HepG2 (cell line): ENCODE data around the gene SRRM3. TPM values are rescaled to one million over a fixed set of nuclear protein-coding genes. Genes with fewer than 3 reads are reported as not detected.

Experiments used
- AGO2 ChIP-seq: fragments of 200-400 bp; formaldehyde crosslinking; optimal IDR thresholded peaks from 2 replicates; pipeline ENCODE3; 2017; ENCODE audit warnings: mild to moderate bottlenecking, low read depth, low read length, moderate library complexity
- ARHGAP35 ChIP-seq: sonication (generic); formaldehyde crosslinking; IDR thresholded peaks from 2 replicates; pipeline ENCODE4 v1.9.0; 2022; ENCODE audit warnings: mild to moderate bottlenecking, inconsistent platforms, moderate library complexity, missing genetic modification reagents, borderline replicate concordance
- CCAR2 ChIP-seq: fragments of 200-400 bp; formaldehyde crosslinking; optimal IDR thresholded peaks from 2 replicates; pipeline ENCODE3; 2018; ENCODE audit warnings: low read depth, mild to moderate bottlenecking, low read length, moderate library complexity
- DNMT3B ChIP-seq: conservative IDR thresholded peaks from 2 replicates; pipeline ENCODE4 v1.6.1; 2016; ENCODE audit warnings: missing biosample characterization, control low read depth
- EEA1 ChIP-seq: sonication (generic); formaldehyde crosslinking; IDR thresholded peaks from 2 replicates; pipeline ENCODE4 v1.5.1; 2020; ENCODE audit warnings: mild to moderate bottlenecking, missing genetic modification reagents, borderline replicate concordance
- GATAD2A ChIP-seq: IDR thresholded peaks from 2 replicates; pipeline ENCODE4 v1.6.1; 2016
- HMGXB4 ChIP-seq, 2 experiments: sonication (generic) in 1 of 2; formaldehyde crosslinking in 1 of 2; IDR thresholded peaks; 2 replicates each; pipeline versions ENCODE4 v1.4.0 to v1.6.1; 2018 to 2020; ENCODE audit warnings: missing genetic modification reagents in 2 of 2, borderline replicate concordance in 1 of 2, low read depth in 1 of 2, mild to moderate bottlenecking in 1 of 2, missing biosample characterization in 1 of 2
- HNRNPK ChIP-seq: fragments of 200-400 bp; formaldehyde crosslinking; IDR thresholded peaks from 2 replicates; pipeline ENCODE4 v1.6.1; 2018; ENCODE audit warnings: low read length, low read depth, moderate library complexity, mild to moderate bottlenecking; ENCODE audit not compliant: poor library complexity, severe bottlenecking
- JARID2 ChIP-seq: sonication (generic); formaldehyde crosslinking; IDR thresholded peaks from 2 replicates; pipeline ENCODE4 v1.8.1; 2023; ENCODE audit warnings: missing genetic modification reagents, inconsistent platforms; ENCODE audit not compliant: insufficient replicate concordance
- MAZ ChIP-seq, 2 experiments: sonication (generic) in 1 of 2; formaldehyde crosslinking in 1 of 2; IDR thresholded peaks; 2 replicates each; pipeline versions ENCODE4 v1.5.0 to v1.6.1; 2012 to 2020; ENCODE audit warnings: low read depth in 2 of 2, mild to moderate bottlenecking in 2 of 2, borderline replicate concordance in 1 of 2, improper control_type of control experiment in 1 of 2, low read length in 1 of 2, missing genetic modification reagents in 1 of 2, moderate library complexity in 1 of 2
- SYNCRIP ChIP-seq: fragments of 200-400 bp; formaldehyde crosslinking; IDR thresholded peaks from 2 replicates; pipeline ENCODE4 v1.6.1; 2018; ENCODE audit warnings: mild to moderate bottlenecking, low read depth, low read length; ENCODE audit not compliant: insufficient read depth
- TEAD2 ChIP-seq: sonication (generic); formaldehyde crosslinking; IDR thresholded peaks from 2 replicates; pipeline ENCODE4 v1.9.0; 2021; ENCODE audit warnings: missing genetic modification reagents
- ZBTB42 ChIP-seq: sonication (generic); formaldehyde crosslinking; IDR thresholded peaks from 2 replicates; pipeline ENCODE4 v1.5.0; 2020; ENCODE audit warnings: mild to moderate bottlenecking, missing genetic modification reagents
- ZFP36 ChIP-seq: fragments of 150-350 bp; IDR thresholded peaks from 2 replicates; pipeline ENCODE4 v1.6.1; 2018; ENCODE audit warnings: borderline replicate concordance, low read length, low read depth; ENCODE audit not compliant: partially characterized antibody
- ZMYM2 ChIP-seq: sonication (generic); formaldehyde crosslinking; IDR thresholded peaks from 2 replicates; pipeline ENCODE4 v1.8.0; 2022; ENCODE audit warnings: mild to moderate bottlenecking, missing genetic modification reagents
- ZNF124 ChIP-seq: sonication (generic); formaldehyde crosslinking; IDR thresholded peaks from 2 replicates; pipeline ENCODE4 v1.4.0; 2020; ENCODE audit warnings: missing genetic modification reagents
- ZNF280B ChIP-seq: sonication (generic); formaldehyde crosslinking; IDR thresholded peaks from 2 replicates; pipeline ENCODE4 v1.5.0; 2020; ENCODE audit warnings: missing genetic modification reagents, mild to moderate bottlenecking, borderline replicate concordance
- ZNF552 ChIP-seq: sonication (generic); formaldehyde crosslinking; IDR thresholded peaks from 2 replicates; pipeline ENCODE4 v1.9.0; 2022; ENCODE audit warnings: missing genetic modification reagents, mild to moderate bottlenecking, borderline replicate concordance
- ZNF563 ChIP-seq: sonication (generic); formaldehyde crosslinking; IDR thresholded peaks from 2 replicates; pipeline ENCODE4 v1.8.0; 2022; ENCODE audit warnings: mild to moderate bottlenecking, moderate library complexity, missing genetic modification reagents
- ZNF619 ChIP-seq: sonication (generic); formaldehyde crosslinking; IDR thresholded peaks from 2 replicates; pipeline ENCODE4 v1.4.0; 2020; ENCODE audit warnings: mild to moderate bottlenecking, missing genetic modification reagents
- ZNF724P ChIP-seq: sonication (generic); formaldehyde crosslinking; IDR thresholded peaks from 2 replicates; pipeline ENCODE4 v1.8.0; 2022; ENCODE audit warnings: missing genetic modification reagents, borderline replicate concordance
- ZNF777 ChIP-seq: sonication (generic); formaldehyde crosslinking; IDR thresholded peaks from 2 replicates; pipeline ENCODE4 v1.4.0; 2020; ENCODE audit warnings: missing genetic modification reagents
- ZNF781 ChIP-seq: sonication (generic); formaldehyde crosslinking; IDR thresholded peaks from 2 replicates; pipeline ENCODE4 v1.5.1; 2020; ENCODE audit warnings: borderline replicate concordance, mild to moderate bottlenecking, missing genetic modification reagents; ENCODE audit errors: not compliant biosample characterization
- polyA plus RNA-seq, 8 experiments: library from polyadenylated mRNA; depleted of rRNA in 3 of 8; stranded (reverse) in 7 of 8; unstranded in 1 of 8; fragments of >200 nt; fragmentation: Illumina TruSeq in 4 of 8; extraction: Trizol in 4 of 8; gene quantifications; 2 replicates each; pipeline versions ENCODE4 v1.2.1 to v1.2.3, GENCODE V29; 2011 to 2016; ENCODE audit warnings: low read depth in 4 of 8, missing spikeins in 1 of 8, mixed read lengths in 1 of 8; ENCODE audit not compliant: insufficient read depth in 1 of 8
- total RNA-seq, 5 experiments: library from RNA; depleted of rRNA; stranded (reverse); fragments of >200 nt; fragmentation: Illumina TruSeq; extraction: Trizol; gene quantifications; 2 replicates each; pipeline ENCODE4 v1.2.3, GENCODE V29; 2016; ENCODE audit warnings: low read depth in 1 of 5

The SRRM3 gene
- total and polyA plus RNA-seq, 2 of the 13 experiments (the other 11 are each of a cell fraction or from before 2014, with no cell fraction given), result 0.13 to 0.54 TPM

GRCh38 chr7:76201732-76202665, at the start of gene SRRM3 (continued):
- peak; percentile 73 to 97 for TF ChIP-seq HMGXB4 (CRISPR knock-in tag; IDR thresholded peaks at IDR 0.05; ENCODE audit: borderline replicate concordance in 1 of 2, low read depth in 1 of 2)
- peak; percentile 98; the same call in 1 of the 2 replicates for TF ChIP-seq ZNF724P (CRISPR knock-in tag)
- TF ChIP-seq MAZ (IDR thresholded peaks at IDR 0.05; ENCODE audit: borderline replicate concordance, low read depth, low read length), result peak; percentile 52; the same call in 1 of the 2 replicates
- TF ChIP-seq MAZ (CRISPR knock-in tag; IDR thresholded peaks at IDR 0.05; ENCODE audit: low read depth), result peak; percentile 98
- no peak for TF ChIP-seq SYNCRIP
- TF ChIP-seq ZNF619 (CRISPR knock-in tag), result 0 out of 2 replicates have a peak, but pooled peaks have one; percentile 47
- TF ChIP-seq ARHGAP35, result peak; percentile 91; the same call in 1 of the 2 replicates
- no peak; the same call in 1 of the 2 replicates for TF ChIP-seq DNMT3B (CRISPR knock-in tag)
- no peak for TF ChIP-seq ZNF781 (CRISPR knock-in tag)
- TF ChIP-seq TEAD2, result peak; percentile 87; the same call in 1 of the 2 replicates
- TF ChIP-seq HNRNPK, result peak; percentile 100
- peak; percentile 90; the same call in 1 of the 2 replicates for TF ChIP-seq ZNF552
- no peak for TF ChIP-seq GATAD2A (CRISPR knock-in tag)
- peak; percentile 61; the same call in 1 of the 2 replicates for TF ChIP-seq ZNF280B
- TF ChIP-seq CCAR2, result no peak
- peak; percentile 44 for TF ChIP-seq JARID2
- peak; percentile 77; the same call in 1 of the 2 replicates for TF ChIP-seq ZBTB42 (CRISPR knock-in tag)
- TF ChIP-seq ZNF777 (CRISPR knock-in tag), result peak; percentile 57
- no peak for TF ChIP-seq ZFP36
- TF ChIP-seq AGO2, result no peak
- TF ChIP-seq EEA1 (CRISPR knock-in tag), result peak; percentile 99
- TF ChIP-seq ZNF124 (CRISPR knock-in tag), result peak; percentile 96
- no peak for TF ChIP-seq ZMYM2 (CRISPR knock-in tag)
- peak; percentile 97; the same call in 1 of the 2 replicates for TF ChIP-seq ZNF563 (CRISPR knock-in tag)
